GM18519 (cell line): ENCODE data around the gene ARHGAP9.
"Not testable (repeated sequence)": the region's sequence is repeated elsewhere in the genome, so short reads cannot be mapped to it uniquely, and the experiment has no call there.

Experiments
- ATAC-seq: cut with Tn5 transposase; IDR thresholded peaks from one replicate; pipeline ENCODE4 v1.9.1; 2021; ENCODE audit warnings: mild to moderate bottlenecking, moderate library complexity; ENCODE audit not compliant: unreplicated experiment, low FRiP score

ARHGAP9 gene

GRCh38 chr12:57497223-57498131 lies 17.8 kb upstream of the ARHGAP9 start:
- no peak for ATAC-seq

- no peak for ATAC-seq
These were observed 17.2 kb upstream of the ARHGAP9 start for GRCh38 chr12:57496822-57497221.

GRCh38 chr12:57495051-57495701 lies 15.5 kb upstream of the ARHGAP9 start:
- not testable (repeated sequence) for ATAC-seq

GRCh38 chr12:57491393-57492280 lies 12.0 kb upstream of the ARHGAP9 start:
- ATAC-seq: no peak

- no peak for ATAC-seq
These were observed 10.5 kb upstream of the ARHGAP9 start for GRCh38 chr12:57490126-57490525.

- no peak for ATAC-seq
These were observed 9.5 kb upstream of the ARHGAP9 start for GRCh38 chr12:57489157-57489641.

GRCh38 chr12:57488402-57489156 lies 8.9 kb upstream of the ARHGAP9 start:
- no peak for ATAC-seq

- ATAC-seq: peak; percentile 97
These were observed 8.1 kb upstream of the ARHGAP9 start, which contains the start of gene MARS1 for GRCh38 chr12:57487597-57488401. Gene MARS1 (plus strand): TSS chr12:57488068. CDS start chr12:57488091, 23 bp downstream.

- no peak for ATAC-seq
These were observed 7.5 kb upstream of the ARHGAP9 start for GRCh38 chr12:57487055-57487596.

GRCh38 chr12:57485695-57486094 lies 6.0 kb upstream of the ARHGAP9 start:
- ATAC-seq: no peak

GRCh38 chr12:57483466-57483865 lies 3.8 kb upstream of the ARHGAP9 start:
- no peak for ATAC-seq

- ATAC-seq: no peak
These were observed 2.0 kb upstream of the ARHGAP9 start for GRCh38 chr12:57481671-57482070.

- no peak for ATAC-seq
These were observed 657 bp downstream of the ARHGAP9 start for GRCh38 chr12:57479043-57479375.

- ATAC-seq: no peak
These were observed 1.7 kb downstream of the ARHGAP9 start for GRCh38 chr12:57477710-57478681.

- ATAC-seq: no peak
These were observed 2.5 kb downstream of the ARHGAP9 start for GRCh38 chr12:57476993-57477709.

GRCh38 chr12:57476162-57476992 lies 3.3 kb downstream of the ARHGAP9 start:
- ATAC-seq: no peak
